GM13977 (cell line): ENCODE data around the gene SCAMP1.

Experiments used
- DNase-seq: peaks from one replicate; pipeline ENCODE4 v3.0.0; 2012; ENCODE audit warnings: low spot score
- in situ Hi-C: fragments of 300-500 bp; cut with MboI; formaldehyde crosslinking; loops from one replicate; pipeline ENCODE4 v1.12.0; 2022; ENCODE audit warnings: low sequenced_read_pairs, low pct_unique_long_range_greater_than_20kb, mixed read lengths, inconsistent platforms; ENCODE audit not compliant: unreplicated experiment
- TF ChIP-seq, protein P1 (sequence below): IDR thresholded peaks from 2 replicates; pipeline ENCODE4 v1.5.1; 2012; ENCODE audit warnings: mild to moderate bottlenecking, control low read depth; ENCODE audit not compliant: insufficient read depth; ENCODE audit errors: extremely low read depth, missing control alignments

SCAMP1 gene

DNA sequence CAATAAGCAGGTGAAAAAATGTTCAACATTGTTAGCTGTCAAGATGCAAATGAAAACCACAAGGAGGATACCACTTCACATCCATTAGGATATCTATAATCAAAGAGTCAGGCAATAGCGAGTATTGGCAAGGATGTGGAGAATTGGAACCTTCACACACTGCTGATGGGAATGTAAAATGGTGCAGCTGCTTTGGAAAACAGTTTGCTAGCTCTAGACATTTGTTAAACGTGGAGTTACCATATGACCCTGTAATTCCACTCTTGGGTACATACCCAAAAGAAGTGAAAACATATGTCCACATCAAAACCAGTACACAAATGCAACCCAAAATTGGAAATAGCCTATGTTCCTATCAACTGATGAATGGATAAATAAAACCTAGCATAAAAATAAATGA lies 37.4 kb downstream of the SCAMP1 start:
- TF ChIP-seq, protein P1, sequence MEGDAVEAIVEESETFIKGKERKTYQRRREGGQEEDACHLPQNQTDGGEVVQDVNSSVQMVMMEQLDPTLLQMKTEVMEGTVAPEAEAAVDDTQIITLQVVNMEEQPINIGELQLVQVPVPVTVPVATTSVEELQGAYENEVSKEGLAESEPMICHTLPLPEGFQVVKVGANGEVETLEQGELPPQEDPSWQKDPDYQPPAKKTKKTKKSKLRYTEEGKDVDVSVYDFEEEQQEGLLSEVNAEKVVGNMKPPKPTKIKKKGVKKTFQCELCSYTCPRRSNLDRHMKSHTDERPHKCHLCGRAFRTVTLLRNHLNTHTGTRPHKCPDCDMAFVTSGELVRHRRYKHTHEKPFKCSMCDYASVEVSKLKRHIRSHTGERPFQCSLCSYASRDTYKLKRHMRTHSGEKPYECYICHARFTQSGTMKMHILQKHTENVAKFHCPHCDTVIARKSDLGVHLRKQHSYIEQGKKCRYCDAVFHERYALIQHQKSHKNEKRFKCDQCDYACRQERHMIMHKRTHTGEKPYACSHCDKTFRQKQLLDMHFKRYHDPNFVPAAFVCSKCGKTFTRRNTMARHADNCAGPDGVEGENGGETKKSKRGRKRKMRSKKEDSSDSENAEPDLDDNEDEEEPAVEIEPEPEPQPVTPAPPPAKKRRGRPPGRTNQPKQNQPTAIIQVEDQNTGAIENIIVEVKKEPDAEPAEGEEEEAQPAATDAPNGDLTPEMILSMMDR = no peak
- no peak for DNase-seq
- in situ Hi-C loops = no loop called here

DNA sequence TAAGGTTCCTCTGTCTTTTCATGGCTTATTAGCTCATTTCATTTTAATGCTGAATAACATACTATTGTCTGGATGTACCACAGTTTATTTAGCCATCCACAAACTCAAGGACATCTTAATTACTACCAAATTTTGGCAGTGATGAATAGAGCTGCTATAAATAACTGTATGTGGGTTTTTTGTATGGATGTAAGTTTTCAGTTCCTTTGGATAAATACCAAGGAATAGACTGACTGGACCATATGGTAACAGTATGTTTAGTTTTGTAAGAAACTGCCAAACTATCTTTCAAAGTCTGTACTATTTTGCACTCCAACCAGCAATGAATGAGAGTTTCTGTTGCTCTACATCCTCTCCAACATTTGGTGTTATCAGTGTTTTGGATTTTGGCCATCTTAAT lies 38.7 kb downstream of the SCAMP1 start:
- TF ChIP-seq, protein P1 = no peak
- in situ Hi-C loops = no loop called here
- DNase-seq = no peak

DNA sequence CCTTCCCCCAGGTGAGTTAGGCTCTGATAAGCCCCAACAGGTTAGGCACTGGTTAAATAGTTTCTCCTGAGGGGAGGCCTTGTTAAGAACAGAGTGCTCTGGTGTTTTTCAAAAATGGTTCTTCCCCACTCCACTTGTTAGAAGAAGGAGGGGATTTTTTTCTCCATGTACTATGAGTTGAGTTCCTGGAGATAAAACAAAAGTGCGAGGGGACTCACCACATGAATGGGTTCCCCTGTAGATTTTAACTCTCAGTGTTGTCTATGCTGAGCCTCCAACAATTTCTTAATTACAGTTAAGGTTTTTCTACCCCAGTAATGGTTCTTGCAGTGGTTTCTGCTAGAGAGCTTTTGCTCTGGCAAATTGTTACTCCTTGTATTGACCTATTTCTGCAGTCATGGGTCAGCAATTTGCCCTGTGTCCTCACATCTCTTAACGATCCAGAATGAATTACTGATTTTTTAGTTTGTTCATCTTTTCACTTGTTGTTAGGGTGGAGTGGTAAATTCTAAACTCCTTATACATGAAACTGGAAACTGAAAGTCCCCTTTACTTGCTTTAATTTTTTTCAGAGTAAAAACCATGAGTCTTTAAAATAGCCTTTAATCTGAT lies 44.4 kb downstream of the SCAMP1 start:
- DNase-seq = no peak
- TF ChIP-seq, protein P1 = no peak
- in situ Hi-C loops = no loop called here

DNA sequence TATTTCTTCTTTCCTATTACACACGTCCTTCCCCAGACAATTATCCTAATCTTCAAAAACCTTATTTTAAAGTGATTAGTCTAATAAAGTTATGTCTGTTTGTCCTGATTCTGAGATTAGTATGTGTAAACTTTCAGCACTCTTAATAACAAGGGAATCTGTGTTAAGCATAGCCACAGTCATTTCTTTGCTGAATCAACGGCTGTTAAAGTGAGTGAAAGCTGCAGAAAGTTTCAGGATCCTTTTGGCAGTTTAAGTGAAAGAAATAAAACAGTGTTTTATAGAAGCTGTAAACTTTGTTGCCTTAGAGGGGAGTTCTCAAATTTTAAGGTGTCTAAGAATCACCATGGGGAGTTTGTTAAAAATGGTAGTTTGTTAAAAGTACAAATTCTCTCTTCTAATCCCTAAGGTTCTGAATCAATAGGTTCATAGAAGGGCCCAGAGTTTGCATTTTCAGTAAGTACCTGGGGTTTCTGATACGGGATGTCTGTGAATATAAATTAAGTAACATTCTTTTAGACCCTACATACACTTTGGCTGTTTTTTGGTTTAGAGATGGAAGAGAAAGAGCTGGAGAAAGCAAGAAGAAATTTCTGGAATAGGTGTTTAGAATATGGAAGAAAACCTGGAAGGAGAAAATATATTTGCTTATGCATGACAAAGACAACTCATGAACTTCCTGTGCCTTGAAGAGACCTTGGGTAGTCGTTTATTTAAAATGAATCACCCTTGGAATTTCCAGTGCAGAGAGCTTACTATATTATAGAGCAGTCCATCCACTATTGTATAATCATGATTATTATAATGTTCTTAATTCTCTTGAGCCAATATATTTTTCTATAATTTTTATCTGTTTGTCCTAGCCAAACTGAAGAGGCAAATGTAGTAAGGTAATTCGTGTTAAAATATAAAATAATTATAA lies 45.7 kb downstream of the SCAMP1 start:
- TF ChIP-seq, protein P1 = no peak
- in situ Hi-C loops = no loop called here
- no peak for DNase-seq

DNA sequence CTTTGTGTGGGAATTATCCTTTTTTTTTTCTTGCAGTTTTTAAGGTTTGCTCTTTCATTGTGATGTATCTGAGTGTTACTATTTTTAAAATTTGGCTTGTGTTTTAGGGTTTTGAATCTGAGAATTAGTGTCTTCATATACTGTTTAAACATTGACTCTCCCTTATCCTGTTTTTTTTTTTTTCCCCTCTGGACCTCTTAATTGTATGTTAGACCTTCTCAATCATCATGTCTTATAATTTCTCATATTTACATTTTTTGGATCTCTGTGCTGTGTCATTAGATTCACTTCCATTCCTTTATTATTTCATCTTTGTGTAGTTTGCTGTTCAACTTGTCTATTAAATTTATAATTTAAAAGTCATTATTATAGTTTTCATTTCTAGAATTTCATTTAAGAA lies 47.0 kb downstream of the SCAMP1 start:
- TF ChIP-seq, protein P1 = no peak
- in situ Hi-C loops = no loop called here
- no peak for DNase-seq

DNA sequence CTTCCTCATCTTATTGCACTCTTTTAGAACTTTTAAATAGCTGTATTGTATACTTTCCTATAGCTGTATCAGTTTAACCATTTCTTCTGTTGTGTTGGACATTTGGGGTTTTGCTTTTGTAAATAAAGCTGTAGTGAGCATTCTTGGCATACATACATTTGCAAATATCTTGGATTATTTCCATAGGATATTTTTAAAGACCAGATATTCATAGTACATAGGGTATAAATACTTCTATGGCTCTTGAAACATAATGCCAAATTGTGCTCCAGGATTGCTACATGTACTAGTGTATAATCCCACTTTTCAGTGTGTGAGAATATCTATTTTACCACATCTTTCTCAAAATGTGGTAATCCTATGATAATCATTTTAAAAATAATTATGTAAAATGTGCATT lies 51.2 kb downstream of the SCAMP1 start:
- TF ChIP-seq, protein P1 = no peak
- no peak for DNase-seq
- in situ Hi-C loops = no loop called here
